HepG2 (cell line): Measurements from ENCODE around the gene SF3B2. TPM values are rescaled to one million over a fixed set of nuclear protein-coding genes. Genes with fewer than 3 reads are reported as not detected.

Experiments
- ADNP ChIP-seq: sonication (generic); formaldehyde crosslinking; IDR thresholded peaks from 2 replicates; pipeline ENCODE4 v1.4.0; 2020; ENCODE audit warnings: missing genetic modification reagents
- ATF7-NPFF ChIP-seq: sonication (generic); formaldehyde crosslinking; IDR thresholded peaks from 2 replicates; pipeline ENCODE4 v1.8.1; 2023; ENCODE audit warnings: mild to moderate bottlenecking, low read depth, missing genetic modification reagents, moderate library complexity
- FIP1L1 ChIP-seq: fragments of 200-400 bp; formaldehyde crosslinking; IDR thresholded peaks from 2 replicates; pipeline ENCODE4 v1.6.1; 2018; ENCODE audit warnings: low read depth, mild to moderate bottlenecking, low read length, moderate library complexity, borderline replicate concordance; ENCODE audit not compliant: insufficient read depth
- KLF12 ChIP-seq: sonication (generic); formaldehyde crosslinking; IDR thresholded peaks from 2 replicates; pipeline ENCODE4 v1.4.0; 2020; ENCODE audit warnings: missing genetic modification reagents, borderline replicate concordance
- KLF16 ChIP-seq, 2 experiments: sonication (generic) in 1 of 2; formaldehyde crosslinking in 1 of 2; IDR thresholded peaks; 2 replicates each; pipeline versions ENCODE4 v1.6.1 to v1.8.0; 2016 to 2023; ENCODE audit warnings: missing genetic modification reagents in 2 of 2, missing compliant biosample characterization in 1 of 2
- MTF1 ChIP-seq: sonication (generic); formaldehyde crosslinking; IDR thresholded peaks from 2 replicates; pipeline ENCODE4 v1.5.0; 2020; ENCODE audit warnings: missing genetic modification reagents
- MYC ChIP-seq: sonication (generic); formaldehyde crosslinking; IDR thresholded peaks from 2 replicates; pipeline ENCODE4 v1.9.0; 2021; ENCODE audit warnings: missing genetic modification reagents, borderline replicate concordance
- SOX6 ChIP-seq, 2 experiments: fragments of 450-650 bp in 1 of 2; sonication (generic) in 1 of 2; formaldehyde crosslinking in 1 of 2; IDR thresholded peaks; 2 replicates each; pipeline versions ENCODE4 v1.4.0 to v1.6.1; 2017 to 2020; ENCODE audit warnings: antibody characterized with exemption in 1 of 2, mild to moderate bottlenecking in 1 of 2, missing genetic modification reagents in 1 of 2
- TOE1 ChIP-seq: sonication (generic); formaldehyde crosslinking; IDR thresholded peaks from 2 replicates; pipeline ENCODE4 v1.4.0; 2020; ENCODE audit warnings: mild to moderate bottlenecking, missing genetic modification reagents
- TOPORS ChIP-seq: sonication (generic); formaldehyde crosslinking; IDR thresholded peaks from 2 replicates; pipeline ENCODE4 v1.8.0; 2023; ENCODE audit warnings: mild to moderate bottlenecking, missing genetic modification reagents
- U2AF2 ChIP-seq: fragments of 200-400 bp; formaldehyde crosslinking; IDR thresholded peaks from 2 replicates; pipeline ENCODE4 v1.6.1; 2017; ENCODE audit warnings: low read depth, mild to moderate bottlenecking, low read length
- ZNF160 ChIP-seq: sonication (generic); formaldehyde crosslinking; IDR thresholded peaks from 2 replicates; pipeline ENCODE4 v1.8.0; 2022; ENCODE audit warnings: mild to moderate bottlenecking, inconsistent platforms, missing genetic modification reagents
- ZNF30 ChIP-seq: sonication (generic); formaldehyde crosslinking; IDR thresholded peaks from 2 replicates; pipeline ENCODE4 v1.5.0; 2020; ENCODE audit warnings: mild to moderate bottlenecking, missing genetic modification reagents
- ZNF350 ChIP-seq: sonication (generic); formaldehyde crosslinking; IDR thresholded peaks from 2 replicates; pipeline ENCODE4 v1.4.0; 2020; ENCODE audit warnings: mild to moderate bottlenecking, low read depth, missing genetic modification reagents, borderline replicate concordance
- ZNF441 ChIP-seq: sonication (generic); formaldehyde crosslinking; IDR thresholded peaks from 2 replicates; pipeline ENCODE4 v1.7.0; 2021; ENCODE audit warnings: missing genetic modification reagents, borderline replicate concordance
- ZNF652 ChIP-seq: IDR thresholded peaks from 2 replicates; pipeline ENCODE4 v1.6.1; 2016; ENCODE audit warnings: low read depth, borderline replicate concordance
- ZSCAN20 ChIP-seq: sonication (generic); formaldehyde crosslinking; IDR thresholded peaks from 2 replicates; pipeline ENCODE4 v1.4.0; 2020; ENCODE audit warnings: missing genetic modification reagents, mild to moderate bottlenecking, borderline replicate concordance
- ZSCAN22 ChIP-seq: sonication (generic); formaldehyde crosslinking; IDR thresholded peaks from 2 replicates; pipeline ENCODE4 v1.4.0; 2020; ENCODE audit warnings: mild to moderate bottlenecking, missing genetic modification reagents
- polyA plus RNA-seq, 8 experiments: library from polyadenylated mRNA; depleted of rRNA in 3 of 8; stranded (reverse) in 7 of 8; unstranded in 1 of 8; fragments of >200 nt; fragmentation: Illumina TruSeq in 4 of 8; extraction: Trizol in 4 of 8; gene quantifications; 2 replicates each; pipeline versions ENCODE4 v1.2.1 to v1.2.3, GENCODE V29; 2011 to 2016; ENCODE audit warnings: low read depth in 4 of 8, missing spikeins in 1 of 8, mixed read lengths in 1 of 8; ENCODE audit not compliant: insufficient read depth in 1 of 8
- total RNA-seq, 5 experiments: library from RNA; depleted of rRNA; stranded (reverse); fragments of >200 nt; fragmentation: Illumina TruSeq; extraction: Trizol; gene quantifications; 2 replicates each; pipeline ENCODE4 v1.2.3, GENCODE V29; 2016; ENCODE audit warnings: low read depth in 1 of 5
- TF ChIP-seq, protein P1 (sequence below): sonication (generic); formaldehyde crosslinking; IDR thresholded peaks from 2 replicates; pipeline ENCODE4 v1.5.0; 2020; ENCODE audit warnings: missing genetic modification reagents
- TF ChIP-seq, protein P2 (sequence below): sonication (generic); formaldehyde crosslinking; IDR thresholded peaks from 2 replicates; pipeline ENCODE4 v1.8.0; 2022; ENCODE audit warnings: mild to moderate bottlenecking, missing genetic modification reagents; ENCODE audit not compliant: insufficient replicate concordance
- TF ChIP-seq, protein P3 (sequence below): sonication (generic); formaldehyde crosslinking; IDR thresholded peaks from 2 replicates; pipeline ENCODE4 v1.4.0; 2020; ENCODE audit warnings: missing genetic modification reagents
- TF ChIP-seq, protein P4 (sequence below): sonication (generic); formaldehyde crosslinking; IDR thresholded peaks from 2 replicates; pipeline ENCODE4 v1.5.1; 2020; ENCODE audit warnings: missing genetic modification reagents, mild to moderate bottlenecking, borderline replicate concordance

Gene SF3B2
- total and polyA plus RNA-seq, 2 of the 13 experiments (the other 11 are each of a cell fraction or from before 2014, with no cell fraction given), result 70.4 to 153 TPM

DNA sequence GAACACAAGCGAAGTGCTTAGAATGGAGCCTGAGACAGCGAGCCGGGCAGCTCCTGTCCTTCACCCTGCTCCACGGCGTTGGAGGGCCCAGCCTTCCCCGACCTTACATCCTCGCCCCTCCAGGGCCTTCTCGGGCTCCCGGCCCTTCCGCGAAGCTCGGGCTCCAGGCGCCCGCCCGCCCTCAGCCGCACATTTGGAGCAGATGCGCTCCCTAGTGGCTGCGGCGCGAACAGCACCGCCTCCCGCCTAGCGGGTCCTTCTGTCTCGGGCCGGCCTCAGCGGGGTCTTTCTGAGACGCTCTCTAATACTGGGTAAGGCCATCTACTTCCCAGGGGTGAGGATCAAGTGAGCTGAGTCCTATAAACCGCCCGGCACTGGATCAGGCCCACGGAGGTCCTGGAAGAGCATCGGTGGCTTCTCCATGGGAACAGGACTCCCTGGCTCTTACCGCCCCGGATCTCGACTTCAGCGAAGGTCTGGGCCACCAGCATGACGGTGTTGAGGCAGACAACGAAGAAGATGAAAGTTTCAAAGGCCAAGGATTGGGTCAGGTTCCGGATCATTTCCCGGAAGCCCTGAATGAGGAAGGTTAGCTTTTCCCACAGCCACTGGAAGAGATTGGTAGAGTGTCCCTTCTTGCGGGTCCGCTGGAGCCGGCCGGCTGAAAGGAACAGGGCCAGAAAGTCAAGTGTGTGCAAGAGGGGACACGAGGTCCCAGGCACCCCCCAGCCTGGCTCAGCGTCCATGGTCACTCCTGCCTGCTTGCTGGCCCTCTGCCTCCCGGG is 29.6 kb upstream of the SF3B2 start (continued):
- TF ChIP-seq, protein P1, sequence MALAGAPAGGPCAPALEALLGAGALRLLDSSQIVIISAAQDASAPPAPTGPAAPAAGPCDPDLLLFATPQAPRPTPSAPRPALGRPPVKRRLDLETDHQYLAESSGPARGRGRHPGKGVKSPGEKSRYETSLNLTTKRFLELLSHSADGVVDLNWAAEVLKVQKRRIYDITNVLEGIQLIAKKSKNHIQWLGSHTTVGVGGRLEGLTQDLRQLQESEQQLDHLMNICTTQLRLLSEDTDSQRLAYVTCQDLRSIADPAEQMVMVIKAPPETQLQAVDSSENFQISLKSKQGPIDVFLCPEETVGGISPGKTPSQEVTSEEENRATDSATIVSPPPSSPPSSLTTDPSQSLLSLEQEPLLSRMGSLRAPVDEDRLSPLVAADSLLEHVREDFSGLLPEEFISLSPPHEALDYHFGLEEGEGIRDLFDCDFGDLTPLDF (CRISPR knock-in tag), result 0 out of 2 replicates have a peak, but pooled peaks have one; percentile 50
- TF ChIP-seq KLF16 (CRISPR knock-in tag; IDR thresholded peaks at IDR 0.05) (peak in 1 of 2 experiments; percentile 58; a peak in 2 of 4 replicates), TOE1 (CRISPR knock-in tag) (no peak), MTF1 (CRISPR knock-in tag) (no peak), U2AF2 (no peak), ZNF160 (CRISPR knock-in tag) (no peak), ADNP (0 out of 2 replicates have a peak, but pooled peaks have one; percentile 9), FIP1L1 (no peak), ZNF441 (CRISPR knock-in tag) (peak; percentile 45; the same call in 1 of the 2 replicates), ZSCAN20 (no peak), ATF7-NPFF (CRISPR knock-in tag) (0 out of 2 replicates have a peak, but pooled peaks have one; percentile 32), ZSCAN22 (CRISPR knock-in tag) (no peak), ZNF30 (CRISPR knock-in tag) (no peak), SOX6 (IDR thresholded peaks at IDR 0.05) (no peak), SOX6 (CRISPR knock-in tag; IDR thresholded peaks at IDR 0.05) (no peak), ZNF652 (CRISPR knock-in tag) (no peak; the same call in 1 of the 2 replicates), MYC (CRISPR knock-in tag) (peak; percentile 58; the same call in 1 of the 2 replicates), TOPORS (CRISPR knock-in tag) (no peak), ZNF350 (CRISPR knock-in tag) (peak; percentile 34; the same call in 1 of the 2 replicates), KLF12 (CRISPR knock-in tag) (0 out of 2 replicates have a peak, but pooled peaks have one; percentile 58)
- TF ChIP-seq, protein P2, sequence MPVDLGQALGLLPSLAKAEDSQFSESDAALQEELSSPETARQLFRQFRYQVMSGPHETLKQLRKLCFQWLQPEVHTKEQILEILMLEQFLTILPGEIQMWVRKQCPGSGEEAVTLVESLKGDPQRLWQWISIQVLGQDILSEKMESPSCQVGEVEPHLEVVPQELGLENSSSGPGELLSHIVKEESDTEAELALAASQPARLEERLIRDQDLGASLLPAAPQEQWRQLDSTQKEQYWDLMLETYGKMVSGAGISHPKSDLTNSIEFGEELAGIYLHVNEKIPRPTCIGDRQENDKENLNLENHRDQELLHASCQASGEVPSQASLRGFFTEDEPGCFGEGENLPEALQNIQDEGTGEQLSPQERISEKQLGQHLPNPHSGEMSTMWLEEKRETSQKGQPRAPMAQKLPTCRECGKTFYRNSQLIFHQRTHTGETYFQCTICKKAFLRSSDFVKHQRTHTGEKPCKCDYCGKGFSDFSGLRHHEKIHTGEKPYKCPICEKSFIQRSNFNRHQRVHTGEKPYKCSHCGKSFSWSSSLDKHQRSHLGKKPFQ, result no peak
- TF ChIP-seq, protein P3, sequence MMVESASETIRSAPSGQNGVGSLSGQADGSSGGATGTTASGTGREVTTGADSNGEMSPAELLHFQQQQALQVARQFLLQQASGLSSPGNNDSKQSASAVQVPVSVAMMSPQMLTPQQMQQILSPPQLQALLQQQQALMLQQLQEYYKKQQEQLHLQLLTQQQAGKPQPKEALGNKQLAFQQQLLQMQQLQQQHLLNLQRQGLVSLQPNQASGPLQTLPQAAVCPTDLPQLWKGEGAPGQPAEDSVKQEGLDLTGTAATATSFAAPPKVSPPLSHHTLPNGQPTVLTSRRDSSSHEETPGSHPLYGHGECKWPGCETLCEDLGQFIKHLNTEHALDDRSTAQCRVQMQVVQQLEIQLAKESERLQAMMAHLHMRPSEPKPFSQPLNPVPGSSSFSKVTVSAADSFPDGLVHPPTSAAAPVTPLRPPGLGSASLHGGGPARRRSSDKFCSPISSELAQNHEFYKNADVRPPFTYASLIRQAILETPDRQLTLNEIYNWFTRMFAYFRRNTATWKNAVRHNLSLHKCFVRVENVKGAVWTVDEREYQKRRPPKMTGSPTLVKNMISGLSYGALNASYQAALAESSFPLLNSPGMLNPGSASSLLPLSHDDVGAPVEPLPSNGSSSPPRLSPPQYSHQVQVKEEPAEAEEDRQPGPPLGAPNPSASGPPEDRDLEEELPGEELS, result 0 out of 2 replicates have a peak, but pooled peaks have one; percentile 16
- TF ChIP-seq, protein P4, sequence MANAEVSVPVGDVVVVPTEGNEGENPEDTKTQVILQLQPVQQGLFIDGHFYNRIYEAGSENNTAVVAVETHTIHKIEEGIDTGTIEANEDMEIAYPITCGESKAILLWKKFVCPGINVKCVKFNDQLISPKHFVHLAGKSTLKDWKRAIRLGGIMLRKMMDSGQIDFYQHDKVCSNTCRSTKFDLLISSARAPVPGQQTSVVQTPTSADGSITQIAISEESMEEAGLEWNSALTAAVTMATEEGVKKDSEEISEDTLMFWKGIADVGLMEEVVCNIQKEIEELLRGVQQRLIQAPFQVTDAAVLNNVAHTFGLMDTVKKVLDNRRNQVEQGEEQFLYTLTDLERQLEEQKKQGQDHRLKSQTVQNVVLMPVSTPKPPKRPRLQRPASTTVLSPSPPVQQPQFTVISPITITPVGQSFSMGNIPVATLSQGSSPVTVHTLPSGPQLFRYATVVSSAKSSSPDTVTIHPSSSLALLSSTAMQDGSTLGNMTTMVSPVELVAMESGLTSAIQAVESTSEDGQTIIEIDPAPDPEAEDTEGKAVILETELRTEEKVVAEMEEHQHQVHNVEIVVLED (CRISPR knock-in tag), result peak; percentile 32; the same call in 1 of the 2 replicates
